ENCODE measurements around the gene ZNF133. TPM values are rescaled to one million over a fixed set of nuclear protein-coding genes. Genes with fewer than 3 reads are reported as not detected.
"Not testable (repeated sequence)": the region's sequence is repeated elsewhere in the genome, so short reads cannot be mapped to it uniquely, and the experiment has no call there.

Gene ZNF133
- total and polyA plus RNA-seq, 9 donors, result 13.1 to 23.9 (median 16.7) TPM

DNA sequence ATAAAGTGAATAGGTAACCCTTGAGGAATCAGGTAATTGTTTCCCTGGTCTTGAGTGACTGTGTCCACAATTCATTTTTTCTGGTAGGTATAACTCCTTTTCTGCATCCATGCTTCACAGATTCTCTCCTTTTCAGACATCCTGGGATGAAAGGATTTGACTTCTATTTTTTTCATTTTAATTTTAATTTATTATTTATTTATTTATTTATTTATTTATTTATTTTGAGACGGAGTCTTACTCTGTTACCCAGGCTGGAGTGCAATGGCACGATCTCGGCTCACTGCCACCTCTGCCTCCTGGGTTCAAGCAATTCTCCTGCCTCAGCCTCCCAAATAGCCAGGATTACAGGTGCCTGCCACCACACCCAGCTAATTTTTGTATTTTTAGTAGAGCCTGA, 61.4 kb downstream of the ZNF133 start:
- H3K9me3 ChIP-seq (replicated peaks; ENCODE audit: control insufficient read depth, low read depth, low read length); H3K27me3 ChIP-seq (ENCODE audit: control insufficient read depth, insufficient read depth, low read length); H3K4me3 ChIP-seq (ENCODE audit: low read length); H3K4me1 ChIP-seq (ENCODE audit: control insufficient read depth, insufficient read depth, low read length); H3K27ac ChIP-seq (ENCODE audit: low read length); DNase-seq; H3K36me3 ChIP-seq (ENCODE audit: control insufficient read depth, insufficient read depth, low read length): not testable (repeated sequence)
- no CpG with 5 or more reads among the region's 3 CpGs for WGBS (ENCODE audit: insufficient coverage)

GRCh38 chr20:18359854-18360253, 71.5 kb downstream of the ZNF133 start:
- Histone ChIP-seq H3K4me1 (ENCODE audit: control insufficient read depth, insufficient read depth, low read length) (no peaks in the 10 kb centered on the region), H3K4me3 (ENCODE audit: low read length) (no peak overlapping the region), H3K9me3 (replicated peaks; ENCODE audit: control insufficient read depth, low read depth, low read length) (no peaks in the 10 kb centered on the region), H3K36me3 (ENCODE audit: control insufficient read depth, insufficient read depth, low read length) (no peaks in the 10 kb centered on the region), H3K27ac (ENCODE audit: low read length) (no peak overlapping the region), H3K27me3 (ENCODE audit: control insufficient read depth, insufficient read depth, low read length) (no peaks in the 10 kb centered on the region)
- no peak for DNase-seq
- no CpG with 5 or more reads among the region's 1 CpG for WGBS (ENCODE audit: insufficient coverage)

DNA sequence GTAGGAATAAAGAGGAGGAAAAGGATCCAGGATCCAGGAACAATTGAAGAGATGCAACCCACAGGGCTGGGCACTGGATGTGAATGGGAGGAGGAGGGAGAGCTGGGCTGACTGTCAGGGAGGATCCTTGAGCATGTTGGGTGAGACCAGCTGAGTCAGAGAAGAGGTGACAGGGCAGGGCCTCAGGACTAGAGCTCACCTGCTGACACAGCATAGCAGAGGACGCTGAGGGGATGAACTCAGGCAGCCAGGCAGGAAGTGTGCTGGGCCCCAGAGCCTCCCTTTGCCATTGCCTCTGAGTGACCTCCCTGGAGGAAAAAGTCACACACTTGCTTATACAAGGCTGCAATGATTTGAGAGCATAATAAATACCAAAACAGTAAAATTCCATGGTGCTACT, 72.3 kb downstream of the ZNF133 start:
- 0% methylated on average over 1 of the region's 1 CpG for WGBS (ENCODE audit: insufficient coverage)
- no peaks in the 10 kb centered on the region for H3K9me3 ChIP-seq (replicated peaks; ENCODE audit: control insufficient read depth, low read depth, low read length)

GRCh38 chr20:18361678-18362077, 73.4 kb downstream of the ZNF133 start:
- Histone ChIP-seq H3K36me3 (ENCODE audit: control insufficient read depth, insufficient read depth, low read length) (no peaks in the 10 kb centered on the region), H3K9me3 (replicated peaks; ENCODE audit: control insufficient read depth, low read depth, low read length) (no peaks in the 10 kb centered on the region), H3K4me1 (ENCODE audit: control insufficient read depth, insufficient read depth, low read length) (no peaks in the 10 kb centered on the region), H3K27me3 (ENCODE audit: control insufficient read depth, insufficient read depth, low read length) (no peaks in the 10 kb centered on the region), H3K27ac (ENCODE audit: low read length) (no peak overlapping the region), H3K4me3 (ENCODE audit: low read length) (no peak overlapping the region)
- no peak for DNase-seq
- WGBS (ENCODE audit: insufficient coverage), result no CpG with 5 or more reads among the region's 1 CpG

More for the DNA sequence above, 72.3 kb downstream of the ZNF133 start:
- no peaks in the 10 kb centered on the region for H3K27me3 ChIP-seq (ENCODE audit: control insufficient read depth, insufficient read depth, low read length)
- no peak overlapping the region for H3K4me3 ChIP-seq (ENCODE audit: low read length)
- H3K36me3 ChIP-seq (ENCODE audit: control insufficient read depth, insufficient read depth, low read length), result no peaks in the 10 kb centered on the region
- DNase-seq, result no peak
- H3K4me1 ChIP-seq (ENCODE audit: control insufficient read depth, insufficient read depth, low read length), result no peaks in the 10 kb centered on the region
- no peak overlapping the region for H3K27ac ChIP-seq (ENCODE audit: low read length)

- H3K4me1 ChIP-seq (ENCODE audit: control insufficient read depth, insufficient read depth, low read length), result no peaks in the 10 kb centered on the region
- no peak overlapping the region for H3K4me3 ChIP-seq (ENCODE audit: low read length)
- H3K27me3 ChIP-seq (ENCODE audit: control insufficient read depth, insufficient read depth, low read length), result no peaks in the 10 kb centered on the region
- no peaks in the 10 kb centered on the region for H3K9me3 ChIP-seq (replicated peaks; ENCODE audit: control insufficient read depth, low read depth, low read length)
- DNase-seq, result no peak
- H3K36me3 ChIP-seq (ENCODE audit: control insufficient read depth, insufficient read depth, low read length), result no peaks in the 10 kb centered on the region
- 87% methylated on average over 12 of the region's 13 CpGs for WGBS (ENCODE audit: insufficient coverage)
- H3K27ac ChIP-seq (ENCODE audit: low read length), result no peak overlapping the region
Observed at GRCh38 chr20:18362916-18363315, 74.6 kb downstream of the ZNF133 start.

GRCh38 chr20:18363708-18364107, 75.4 kb downstream of the ZNF133 start:
- WGBS (ENCODE audit: insufficient coverage), result 83% methylated on average over 2 of the region's 2 CpGs

DNA sequence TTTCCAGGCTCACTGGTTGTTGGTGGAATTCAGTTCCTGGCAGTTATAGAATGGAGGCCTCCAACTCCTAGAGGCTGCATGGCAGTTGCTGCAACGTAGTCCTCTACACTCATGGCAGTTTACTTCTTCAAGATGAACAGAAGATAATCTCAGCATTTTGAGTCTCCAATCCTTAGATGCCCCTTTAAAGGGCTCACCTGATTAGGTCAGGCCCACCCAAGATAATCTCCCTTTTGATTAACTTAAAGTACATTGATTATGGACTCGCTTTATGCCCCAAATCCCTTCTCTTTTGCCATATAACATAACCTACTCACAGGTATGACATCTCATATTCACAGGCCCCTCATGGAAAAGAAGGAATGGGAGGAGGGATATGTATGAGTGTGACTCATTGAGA, 76.4 kb downstream of the ZNF133 start:
- H3K36me3 ChIP-seq (ENCODE audit: control insufficient read depth, insufficient read depth, low read length), result no peaks in the 10 kb centered on the region
- no peak for DNase-seq
- H3K9me3 ChIP-seq (replicated peaks; ENCODE audit: control insufficient read depth, low read depth, low read length), result no peaks in the 10 kb centered on the region
- WGBS (ENCODE audit: insufficient coverage), result 29% methylated on average over 1 of the region's 2 CpGs
- no peak overlapping the region for H3K27ac ChIP-seq (ENCODE audit: low read length)
- no peak overlapping the region for H3K4me3 ChIP-seq (ENCODE audit: low read length)
- H3K4me1 ChIP-seq (ENCODE audit: control insufficient read depth, insufficient read depth, low read length), result no peaks in the 10 kb centered on the region
- H3K27me3 ChIP-seq (ENCODE audit: control insufficient read depth, insufficient read depth, low read length), result no peaks in the 10 kb centered on the region

More at GRCh38 chr20:18363708-18364107, 75.4 kb downstream of the ZNF133 start:
- no peak for DNase-seq
- H3K4me3 ChIP-seq (ENCODE audit: low read length), result no peak overlapping the region
- H3K36me3 ChIP-seq (ENCODE audit: control insufficient read depth, insufficient read depth, low read length), result no peaks in the 10 kb centered on the region
- H3K9me3 ChIP-seq (replicated peaks; ENCODE audit: control insufficient read depth, low read depth, low read length), result no peaks in the 10 kb centered on the region
- H3K4me1 ChIP-seq (ENCODE audit: control insufficient read depth, insufficient read depth, low read length), result no peaks in the 10 kb centered on the region
- H3K27ac ChIP-seq (ENCODE audit: low read length), result no peak overlapping the region
- H3K27me3 ChIP-seq (ENCODE audit: control insufficient read depth, insufficient read depth, low read length), result no peaks in the 10 kb centered on the region

Other genes starting within 250 kb of the ZNF133 start
- gene OVOL2, start 230.6 kb upstream of the ZNF133 start, total RNA-seq, result not detected
- under 1 TPM in 2 of 8 donors, not detected in 6; 0.45 to 0.78 TPM for gene OVOL2, start 230.6 kb upstream of the ZNF133 start, polyA plus RNA-seq (ENCODE audit: insufficient read depth in 1 of 8, insufficient read length in 8 of 8, low replicate concordance in 1 of 8)
- gene KAT14, start 150.7 kb upstream of the ZNF133 start, total RNA-seq, result 15.6 TPM
- gene KAT14, start 150.7 kb upstream of the ZNF133 start, polyA plus RNA-seq (ENCODE audit: insufficient read depth in 1 of 8, insufficient read length in 8 of 8, low replicate concordance in 1 of 8), result 10 to 100 TPM; 17.3 to 20.6 (median 19.2) TPM
- 10.7 TPM for gene PET117, start 150.7 kb upstream of the ZNF133 start, total RNA-seq
- gene PET117, start 150.7 kb upstream of the ZNF133 start, polyA plus RNA-seq (ENCODE audit: insufficient read depth in 1 of 8, insufficient read length in 8 of 8, low replicate concordance in 1 of 8), result 10 to 100 TPM in 7 of 8 donors, 1 to 10 TPM in 1; 8.6 to 13.6 (median 10.9) TPM
- 1.5 TPM for gene DZANK1, start 178.5 kb downstream of the ZNF133 start, total RNA-seq
- gene DZANK1, start 178.5 kb downstream of the ZNF133 start, polyA plus RNA-seq (ENCODE audit: insufficient read depth in 1 of 8, insufficient read length in 8 of 8, low replicate concordance in 1 of 8), result 1 to 10 TPM; 1.7 to 3.9 (median 2.0) TPM
- 10.5 TPM for gene POLR3F, start 178.9 kb downstream of the ZNF133 start, total RNA-seq
- gene POLR3F, start 178.9 kb downstream of the ZNF133 start, polyA plus RNA-seq (ENCODE audit: insufficient read depth in 1 of 8, insufficient read length in 8 of 8, low replicate concordance in 1 of 8), result 10 to 100 TPM in 7 of 8 donors, 1 to 10 TPM in 1; 9.8 to 15.4 (median 12.4) TPM
- 13.3 TPM for gene RBBP9, start 208.7 kb downstream of the ZNF133 start, total RNA-seq
- gene RBBP9, start 208.7 kb downstream of the ZNF133 start, polyA plus RNA-seq (ENCODE audit: insufficient read depth in 1 of 8, insufficient read length in 8 of 8, low replicate concordance in 1 of 8), result 10 to 100 TPM in 7 of 8 donors, 1 to 10 TPM in 1; 9.8 to 13.4 (median 10.6) TPM
- 20.6 TPM for gene SEC23B, start 219.4 kb downstream of the ZNF133 start, total RNA-seq
- 10 to 100 TPM; 17.1 to 27.0 (median 18.7) TPM for gene SEC23B, start 219.4 kb downstream of the ZNF133 start, polyA plus RNA-seq (ENCODE audit: insufficient read depth in 1 of 8, insufficient read length in 8 of 8, low replicate concordance in 1 of 8)